Measurements from ENCODE around the gene BOC.

GRCh38 chr3:113249601-113250000 lies 38.2 kb downstream of the BOC start:
- TF ChIP-seq EZH2 (IDR thresholded peaks at IDR 0.05; ENCODE audit: low read length, missing control alignments) (no peak), CTCF (conservative IDR thresholded peaks at IDR 0.05 in 1 of 2, IDR thresholded peaks at IDR 0.05 in 1 of 2; ENCODE audit: low read depth in 1 of 2, low read length in 2 of 2) (no peak)

Data from fibroblast of lung (primary cell).